Activated CD4-positive, alpha-beta T cell treated with anti-CD3 and anti-CD28 coated beads, Interleukin-2, Interleukin-4, amounts not matched to agents 100 ng/mL and 50 ng/mL, durations not matched to agents 16 hours and 8 hours (primary cell): Measurements from ENCODE around the gene UBAP2.

ENCODE experiments used
- DNase-seq: peaks from one replicate; pipeline ENCODE4 v3.0.0-alpha.2; 2020; ENCODE audit warnings: low spot score

Gene UBAP2

GRCh38 chr9:34048727-34049629, at the start of gene UBAP2:
Gene UBAP2 (minus strand): TSS chr9:34048887. CDS start chr9:34017148, 31,739 bp downstream.
- peak; percentile 97 for DNase-seq

DNA sequence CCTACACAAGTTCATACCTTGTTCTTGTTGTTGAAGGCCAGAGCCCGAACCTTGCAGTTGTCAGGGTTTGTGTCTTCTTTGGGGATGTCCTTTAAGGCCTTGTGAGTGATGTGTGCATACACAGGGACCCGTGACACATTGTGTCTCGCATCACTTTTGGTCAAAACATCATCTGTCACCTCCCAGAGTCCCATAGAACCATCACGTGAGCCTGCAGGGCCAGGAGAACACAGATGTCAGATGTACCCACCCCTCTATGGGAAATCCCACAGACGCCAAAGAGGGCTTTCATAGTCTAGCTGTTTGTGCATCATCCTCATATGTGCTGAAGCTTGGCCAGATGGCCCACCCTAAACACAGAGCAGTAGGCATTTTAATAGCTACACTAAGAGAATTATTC, 49.6 kb upstream of the UBAP2 start:
- DNase-seq, result no peak

DNA sequence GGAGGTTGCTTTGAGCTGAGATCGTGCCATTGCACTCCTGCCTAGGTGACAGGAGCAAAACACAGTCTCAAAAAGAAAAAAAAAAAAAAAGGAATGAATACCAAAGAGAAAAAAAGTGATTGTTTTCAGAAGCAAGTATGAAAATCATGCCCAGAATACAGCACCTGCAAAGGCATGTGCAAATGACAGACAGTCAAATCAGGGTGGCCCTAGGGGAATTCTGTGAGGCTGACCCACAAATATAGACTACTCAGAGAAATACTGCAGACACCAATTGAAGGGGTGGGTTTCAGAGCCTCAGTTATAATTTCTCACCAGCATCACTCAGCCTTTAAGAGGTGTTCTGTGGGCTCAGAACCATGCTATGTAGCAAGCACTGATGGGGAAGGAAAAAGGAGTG, 49.2 kb upstream of the UBAP2 start:
- no peak for DNase-seq

- DNase-seq, result no peak
These were observed 48.1 kb upstream of the UBAP2 start for GRCh38 chr9:34096751-34097150.

DNA sequence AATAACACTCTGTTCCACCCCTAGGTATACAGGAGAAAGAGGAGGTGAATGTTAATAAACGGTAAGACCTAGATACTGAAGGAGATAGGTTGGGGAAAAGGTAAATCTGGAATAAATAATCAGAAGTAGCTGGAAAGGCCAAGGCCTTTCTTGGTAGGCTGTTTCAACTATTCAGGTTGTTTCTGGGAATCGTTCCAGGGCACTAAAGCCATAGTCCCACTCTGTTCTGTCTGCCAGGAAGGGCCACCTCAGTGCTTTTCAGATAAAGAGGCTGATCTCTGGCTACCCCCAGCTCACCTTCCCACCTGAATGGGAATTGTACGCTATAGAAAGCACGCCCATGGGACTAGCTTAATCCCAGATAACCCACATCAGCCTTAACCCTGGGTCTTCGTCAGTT, 44.9 kb upstream of the UBAP2 start:
- DNase-seq, result no peak

DNA sequence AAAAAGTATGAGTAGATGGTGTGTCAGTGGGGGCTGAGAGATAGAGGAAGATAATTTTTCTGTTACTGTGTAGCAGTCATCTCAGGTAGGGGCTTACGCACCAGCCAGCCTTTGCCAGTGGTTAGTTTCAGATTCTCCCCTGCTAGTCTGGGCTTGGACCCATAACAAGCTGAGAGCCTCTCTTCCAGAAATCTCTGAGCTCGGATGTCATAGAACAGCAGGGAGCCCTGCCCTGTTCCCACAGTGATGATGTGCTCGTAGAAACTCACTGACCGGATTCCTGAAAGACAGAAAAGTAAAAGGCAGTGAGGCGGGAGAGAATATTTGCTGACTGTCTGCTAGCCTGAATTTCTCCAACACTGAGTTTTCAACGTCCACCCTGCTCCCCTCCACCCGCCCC, 40.6 kb upstream of the UBAP2 start:
- no peak for DNase-seq

DNA sequence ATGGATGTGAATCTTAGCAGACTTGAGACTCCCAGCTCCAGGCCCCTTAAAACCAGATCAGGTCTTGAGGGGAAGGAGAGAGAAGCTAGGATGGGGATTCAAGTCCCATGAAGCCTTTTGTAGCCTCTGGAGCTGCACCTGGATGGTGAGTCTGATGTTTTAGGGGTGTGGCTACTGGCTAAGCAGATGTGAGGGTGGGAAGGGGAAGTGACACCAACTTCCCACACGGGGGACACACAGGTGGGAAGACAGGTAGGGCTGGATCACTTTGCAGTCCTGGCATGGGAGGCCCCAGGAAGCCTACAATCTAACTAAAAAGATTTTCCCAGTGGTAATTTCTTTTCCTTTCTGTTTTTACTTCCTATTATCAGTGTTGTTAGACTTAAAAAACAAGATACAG, 38.7 kb upstream of the UBAP2 start:
- DNase-seq, result no peak

DNA sequence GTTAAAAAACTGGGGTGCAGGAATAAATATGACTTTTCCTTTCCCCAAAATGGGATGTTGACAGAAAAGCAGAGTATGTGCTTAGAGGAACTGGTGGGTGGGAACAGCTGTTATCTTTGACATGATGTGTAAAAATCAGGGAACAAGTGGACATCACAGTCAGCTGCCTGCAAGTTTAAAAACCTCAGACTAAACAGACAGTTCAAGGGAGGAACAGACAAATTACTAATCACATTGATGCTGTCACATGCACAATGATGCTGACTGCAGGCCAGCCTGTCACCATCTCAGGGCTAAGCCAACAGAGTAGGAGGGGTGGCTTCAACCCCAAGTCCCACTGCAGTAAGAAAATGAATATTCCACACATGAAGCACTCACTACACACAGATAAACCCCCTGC, 38.2 kb upstream of the UBAP2 start:
- no peak for DNase-seq

DNA sequence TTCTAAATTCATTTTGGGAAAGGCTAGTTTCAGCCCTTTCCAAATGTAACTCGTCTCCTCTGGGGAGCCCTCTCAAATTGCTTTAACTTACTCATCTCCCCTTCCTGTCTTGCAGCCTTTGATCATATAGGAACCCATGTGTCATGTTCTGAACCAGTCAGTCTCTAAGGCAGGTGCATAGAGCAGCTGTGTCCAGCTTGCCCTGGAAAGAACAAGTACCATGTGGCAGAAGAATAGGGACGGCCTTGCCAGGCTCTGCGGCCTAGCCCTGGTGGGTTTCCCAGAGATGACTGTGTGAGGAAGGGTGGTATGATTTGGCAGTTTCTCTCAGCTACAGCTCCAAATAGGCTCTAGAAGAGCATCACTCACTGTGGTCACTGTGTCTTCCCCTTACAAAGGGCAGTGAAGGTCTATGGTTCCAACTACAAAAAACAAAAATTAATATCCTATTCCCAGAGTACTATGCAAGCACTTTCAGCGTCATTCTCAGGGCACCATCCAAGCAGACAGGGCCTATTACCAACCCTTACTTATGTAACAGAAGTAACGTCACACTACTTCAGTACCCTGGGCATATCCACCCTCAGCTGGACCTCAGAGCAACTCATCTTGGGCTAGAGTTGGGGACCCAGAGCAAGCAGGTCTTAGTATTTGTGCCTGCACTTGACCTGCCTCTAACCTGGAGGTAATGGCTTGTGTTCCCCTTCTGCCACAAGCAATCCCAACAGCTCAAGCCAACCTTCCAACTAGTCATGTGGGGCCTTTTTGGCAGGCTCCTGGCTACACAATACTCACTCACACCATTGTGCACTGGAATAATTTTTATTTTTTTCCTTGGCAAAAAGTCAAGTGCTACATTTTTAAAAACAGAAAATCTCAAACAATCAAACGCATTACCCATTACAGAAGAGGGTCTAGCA, 37.2 kb upstream of the UBAP2 start:
- peak; percentile 22 for DNase-seq

GRCh38 chr9:34084562-34084961, 35.9 kb upstream of the UBAP2 start:
- DNase-seq, result no peak

DNA sequence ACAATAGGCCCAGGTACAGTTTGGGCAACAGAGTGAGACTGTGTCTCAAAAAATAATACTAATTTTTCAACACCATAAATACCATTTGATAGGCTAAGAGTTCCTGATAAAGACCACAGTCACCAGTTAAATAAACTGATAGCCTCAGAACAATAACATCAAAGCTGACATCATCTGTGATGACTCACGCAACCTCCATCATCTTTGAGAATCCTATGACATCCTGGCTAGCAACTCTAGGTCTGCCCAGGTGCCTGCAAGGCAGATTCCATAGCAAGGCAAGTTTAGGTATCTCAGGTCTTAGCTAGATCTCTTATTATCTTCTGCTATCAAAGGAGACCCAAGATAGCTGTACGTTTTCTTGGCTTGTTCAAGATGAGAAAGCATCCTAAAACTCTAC, 30.5 kb upstream of the UBAP2 start:
- DNase-seq, result no peak

DNA sequence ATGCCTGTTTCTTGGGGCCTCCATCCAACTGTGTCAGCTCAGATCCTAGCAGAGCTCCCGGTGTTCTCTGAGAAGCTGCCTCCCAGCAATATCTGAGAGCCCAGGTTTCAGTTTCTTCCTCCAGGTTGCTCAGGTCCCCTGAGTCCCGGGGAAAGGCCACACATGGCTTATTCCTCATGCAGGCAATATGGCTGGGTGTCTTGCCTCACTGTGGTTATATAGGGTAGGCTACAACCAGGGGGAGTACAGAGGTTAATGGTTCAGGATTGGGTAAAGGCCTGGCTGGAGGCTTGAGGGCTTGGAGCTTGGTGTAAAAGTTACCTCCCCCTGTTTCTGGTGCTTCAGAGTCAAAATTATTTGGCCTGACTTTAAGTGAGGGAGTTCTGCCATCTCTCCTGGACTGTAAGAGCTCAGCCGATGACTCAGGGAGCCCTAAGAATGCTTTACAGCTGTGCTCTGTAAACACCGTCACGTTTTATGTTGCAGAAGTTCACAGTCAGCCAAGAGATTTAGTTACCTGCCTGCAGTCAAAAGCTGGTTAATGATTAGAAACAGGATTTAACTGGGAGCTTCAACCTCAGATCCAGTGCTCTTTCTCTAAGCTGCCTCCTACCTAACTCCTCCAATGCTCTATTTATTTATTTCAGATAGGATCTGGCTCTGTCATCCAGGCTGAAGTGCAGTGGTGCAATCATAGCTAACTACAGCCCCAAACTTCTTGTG, 24.3 kb upstream of the UBAP2 start:
- no peak for DNase-seq

DNA sequence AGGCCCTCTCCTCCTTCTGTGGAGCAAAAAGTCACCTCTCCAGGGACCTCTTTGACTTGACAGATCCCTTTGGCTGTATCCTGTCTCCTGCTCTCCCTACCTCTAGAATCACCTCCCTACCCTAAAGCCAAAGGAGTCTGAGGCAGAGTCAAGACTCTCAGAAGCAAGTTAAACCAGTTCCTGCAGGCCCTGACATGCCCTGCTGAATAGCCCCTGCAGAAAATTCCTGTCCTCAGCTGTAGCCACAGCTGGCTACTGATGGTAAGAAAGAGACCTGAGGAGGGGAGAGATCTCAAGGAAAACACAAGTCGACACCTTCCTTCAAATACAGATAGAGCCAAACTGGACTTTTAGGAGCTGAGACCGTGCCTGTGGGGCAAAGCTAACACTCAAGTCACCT, 23.7 kb upstream of the UBAP2 start:
- DNase-seq, result no peak

GRCh38 chr9:34070606-34071324, 22.1 kb upstream of the UBAP2 start:
- DNase-seq, result no peak

- no peak for DNase-seq
These were observed 21.1 kb upstream of the UBAP2 start for GRCh38 chr9:34069831-34070230.

DNA sequence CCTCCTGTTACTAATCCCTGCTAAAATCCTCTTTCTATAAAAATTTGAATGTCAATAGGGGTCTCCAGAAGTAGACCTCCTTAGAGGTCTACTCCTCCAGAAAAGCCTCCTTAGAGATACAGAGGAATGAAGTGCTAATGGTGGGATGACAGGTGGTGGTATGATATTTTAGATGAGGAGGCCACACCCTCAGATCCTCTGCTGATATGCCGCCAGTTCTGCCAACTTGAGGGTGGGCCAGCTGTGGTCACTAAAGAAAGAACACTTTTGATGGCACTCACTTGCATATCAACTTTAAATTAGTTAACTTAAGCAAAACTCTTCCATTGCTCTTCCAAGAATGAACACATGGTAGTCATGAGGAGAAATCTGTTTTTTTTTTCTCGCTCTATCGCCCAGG, 16.9 kb upstream of the UBAP2 start:
- DNase-seq, result no peak

DNA sequence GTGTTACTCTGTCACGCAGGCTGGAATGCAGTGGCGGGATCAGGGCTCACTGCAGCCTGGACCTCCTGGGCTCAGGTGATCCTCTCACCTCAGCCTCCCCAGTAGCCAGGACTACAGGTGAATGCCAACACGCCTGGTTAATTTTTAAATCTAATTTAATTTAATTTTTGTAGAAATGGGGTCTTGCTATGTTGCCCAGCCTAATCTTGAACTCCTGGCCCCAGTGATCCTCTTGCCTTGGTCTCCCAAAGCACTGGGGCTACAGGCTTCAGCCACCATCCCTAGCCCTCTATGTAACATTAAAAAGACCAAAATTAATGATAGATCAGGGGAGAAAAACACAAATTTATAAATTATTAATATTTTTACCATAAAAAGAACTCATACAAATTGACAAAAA, 11.3 kb upstream of the UBAP2 start:
- DNase-seq, result no peak

- no peak for DNase-seq
These were observed 10.6 kb upstream of the UBAP2 start for GRCh38 chr9:34059281-34059680.

GRCh38 chr9:34049630-34050384, 1.1 kb upstream of the UBAP2 start:
- DNase-seq, result no peak

GRCh38 chr9:34047864-34048726, 592 bp downstream of the UBAP2 start:
- peak; percentile 70 for DNase-seq
